HG03521 (cell line): Measurements from ENCODE around the gene POLR1F.

Experiments used
- ATAC-seq: cut with Tn5 transposase; IDR thresholded peaks from one replicate; pipeline ENCODE4 v1.9.1; 2021; ENCODE audit warnings: mild to moderate bottlenecking, moderate library complexity; ENCODE audit not compliant: unreplicated experiment

Gene POLR1F

GRCh38 chr7:19677180-19677579 is 31.7 kb downstream of the POLR1F start:
- ATAC-seq, result peak; percentile 65

- no peak for ATAC-seq
Observed at GRCh38 chr7:19675816-19676215, 33.0 kb downstream of the POLR1F start.

GRCh38 chr7:19674266-19674960 is 34.4 kb downstream of the POLR1F start:
- no peak for ATAC-seq

- no peak for ATAC-seq
Observed at GRCh38 chr7:19670806-19671205, 38.0 kb downstream of the POLR1F start.

DNA sequence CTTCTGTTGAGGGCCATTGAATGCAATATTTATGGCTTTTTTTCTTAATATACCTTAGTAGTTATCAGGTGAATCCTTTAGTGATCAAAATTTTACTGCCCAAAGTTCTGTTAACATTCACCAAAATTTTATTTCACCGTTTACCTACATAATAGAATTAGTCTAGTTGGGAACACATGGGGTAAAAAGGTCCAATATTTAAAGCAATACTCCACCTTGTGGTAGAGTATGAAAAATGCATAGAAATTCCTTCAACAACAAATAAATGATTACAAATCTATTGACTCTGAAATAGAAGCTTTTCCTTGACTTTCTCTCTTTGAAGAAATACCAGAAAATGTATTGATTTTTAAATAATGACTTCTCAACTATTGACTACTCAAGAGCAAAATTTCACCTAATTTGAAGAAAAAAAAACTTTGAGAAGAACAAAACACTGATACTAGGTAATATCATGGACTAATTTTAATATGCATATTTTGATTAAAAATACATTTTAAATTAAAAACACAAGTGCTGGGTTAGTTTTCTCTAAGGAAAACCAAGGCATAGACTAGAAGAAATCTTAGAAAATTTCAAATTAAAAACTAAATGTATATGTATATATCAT is 43.3 kb downstream of the POLR1F start:
- ATAC-seq, result no peak

- ATAC-seq, result peak; percentile 89
Observed at GRCh38 chr7:19663816-19664462, 44.9 kb downstream of the POLR1F start.

DNA sequence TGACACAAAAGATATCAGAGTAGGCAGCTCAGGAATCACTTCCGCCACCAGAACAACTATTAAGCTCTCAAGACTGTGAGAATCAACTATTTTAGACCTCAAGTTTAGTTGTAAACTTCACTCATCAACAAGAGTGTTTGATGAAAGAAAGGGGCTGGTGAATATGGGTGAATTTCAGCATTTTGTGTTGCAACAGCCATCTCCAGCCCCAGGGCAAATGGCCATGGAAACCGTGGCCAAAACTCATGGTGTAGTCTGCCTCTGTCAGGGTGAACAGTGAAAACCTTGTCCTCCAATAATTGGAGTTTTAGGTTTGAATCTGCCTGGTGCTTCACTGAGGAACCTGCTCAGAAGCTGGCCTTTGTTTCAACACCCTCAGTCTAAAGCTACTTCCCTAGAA is 60.0 kb downstream of the POLR1F start:
- ATAC-seq, result no peak
